Stimulated activated effector memory CD8-positive, alpha-beta T cell treated with anti-CD3 and anti-CD28 coated beads, Interleukin-12 subunit alpha, Interleukin-12 subunit beta, amount 100 ng/mL, for 72 hours (primary cell): ENCODE data around the gene MFSD12.
"Not testable (repeated sequence)": the region's sequence is repeated elsewhere in the genome, so short reads cannot be mapped to it uniquely, and the experiment has no call there.

Experiments used
- ATAC-seq: fragments of 150-1000 bp; cut with Tn5 transposase; 2 replicates; pipeline ENCODE4 v1.10.0; 2021
- DNase-seq, 2 donors: peaks; one replicate each; pipeline ENCODE4 v3.0.0; 2021 to 2022; ENCODE audit warnings: low spot score in 2 of 2
- H3K27ac Mint-ChIP-seq: one replicate; pipeline ENCODE4 v1.8.0; 2022; ENCODE audit warnings: mild to moderate bottlenecking, mixed read lengths
- H3K36me3 Mint-ChIP-seq: one replicate; pipeline ENCODE4 v1.8.0; 2022; ENCODE audit warnings: mild to moderate bottlenecking, mixed read lengths
- H3K4me1 Mint-ChIP-seq: one replicate; pipeline ENCODE4 v1.8.0; 2022; ENCODE audit warnings: mixed read lengths
- H3K4me3 Mint-ChIP-seq: one replicate; pipeline ENCODE4 v1.8.0; 2022; ENCODE audit warnings: mild to moderate bottlenecking, mixed read lengths
- H3K9me3 Mint-ChIP-seq: one replicate; pipeline ENCODE4 v1.8.0; 2022; ENCODE audit warnings: mixed read lengths

MFSD12 gene

DNA sequence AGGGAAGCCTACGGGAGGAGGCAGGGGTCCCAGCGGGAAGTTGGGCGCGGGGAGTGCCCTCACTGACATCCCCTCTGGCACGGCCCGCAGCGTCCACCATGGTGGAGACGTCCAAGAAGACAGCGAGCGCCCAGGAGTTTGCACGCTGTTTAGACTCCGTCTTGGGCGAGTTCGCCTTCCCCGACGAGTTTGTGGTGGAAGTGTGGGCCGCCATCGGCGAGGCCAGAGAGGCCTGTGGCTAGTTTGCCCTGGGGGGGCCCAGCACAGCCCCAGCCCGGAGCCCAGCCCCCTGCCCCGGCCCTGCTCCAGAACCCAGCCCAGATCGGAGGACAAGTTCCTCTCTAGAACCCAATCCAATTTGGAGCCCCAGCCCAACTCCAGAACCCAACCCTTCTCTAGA is 32.6 kb upstream of the MFSD12 start:
- Mint-ChIP-seq H3K9me3 (no peaks in the 10 kb centered on the region), H3K36me3 (no peaks in the 10 kb centered on the region), H3K4me1 (no peaks in the 10 kb centered on the region), H3K27ac (no peak overlapping the region), H3K4me3 (no peak overlapping the region)
- no peak for ATAC-seq
- DNase-seq: no peak

DNA sequence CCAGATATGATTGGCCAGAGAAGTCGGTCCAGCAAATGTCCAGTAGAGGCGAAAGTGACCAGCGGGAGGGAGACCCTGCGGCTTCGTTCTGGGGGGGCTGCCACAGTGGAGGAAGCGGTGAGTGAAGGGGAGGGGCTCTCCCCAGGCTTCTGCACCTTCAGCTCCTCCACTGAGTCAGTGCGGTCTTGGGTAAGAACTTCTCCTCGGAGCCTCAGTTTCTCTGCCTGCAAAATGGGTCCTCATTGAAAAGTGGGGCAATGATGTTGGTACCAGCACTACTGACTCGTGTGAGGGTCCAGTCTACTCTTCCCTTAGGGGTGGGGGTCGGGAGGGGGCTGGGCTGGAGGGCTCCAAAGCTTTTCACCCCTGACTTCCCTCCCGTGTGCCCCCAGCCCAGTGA is 32.1 kb upstream of the MFSD12 start:
- no peak for DNase-seq
- no peaks in the 10 kb centered on the region for H3K36me3 Mint-ChIP-seq
- H3K27ac Mint-ChIP-seq: peak overlapping the region; percentile 48
- no peaks in the 10 kb centered on the region for H3K9me3 Mint-ChIP-seq
- H3K4me1 Mint-ChIP-seq: no peaks in the 10 kb centered on the region
- no peak for ATAC-seq
- no peak overlapping the region for H3K4me3 Mint-ChIP-seq

DNA sequence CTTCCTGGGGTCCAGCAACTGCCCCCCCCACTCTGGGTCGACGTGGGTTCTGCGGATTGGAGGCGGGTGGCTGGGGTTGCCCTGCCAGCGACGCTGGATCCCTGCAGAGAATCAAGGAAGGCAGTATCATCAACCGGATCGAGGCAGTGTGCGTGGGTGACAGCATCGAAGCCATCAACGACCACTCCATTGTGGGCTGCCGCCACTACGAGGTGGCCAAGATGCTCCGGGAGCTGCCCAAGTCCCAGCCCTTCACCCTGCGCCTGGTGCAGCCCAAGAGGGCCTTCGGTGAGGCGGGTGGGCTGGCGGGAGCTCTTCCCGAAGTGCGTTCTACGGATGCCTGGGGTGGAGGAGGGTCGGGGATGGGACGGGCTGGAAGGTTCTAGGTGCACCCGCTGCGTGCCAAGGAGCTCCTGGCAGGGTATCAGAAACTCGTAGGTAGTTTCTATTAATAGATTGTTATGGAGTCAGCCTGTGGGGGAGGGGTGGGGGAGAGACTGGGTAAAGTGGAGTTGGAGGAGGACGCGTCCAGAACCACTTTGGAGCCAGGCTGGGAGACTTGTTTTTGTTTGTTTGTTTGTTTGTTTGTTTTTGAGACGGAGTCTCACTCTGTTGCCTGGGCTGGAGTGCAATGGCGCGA is 29.4 kb upstream of the MFSD12 start:
- Mint-ChIP-seq H3K27ac (no peak overlapping the region), H3K9me3 (no peaks in the 10 kb centered on the region), H3K36me3 (no peaks in the 10 kb centered on the region), H3K4me1 (no peaks in the 10 kb centered on the region), H3K4me3 (peak overlapping the region; percentile 35)
- ATAC-seq (no peak), DNase-seq (no peak)

DNA sequence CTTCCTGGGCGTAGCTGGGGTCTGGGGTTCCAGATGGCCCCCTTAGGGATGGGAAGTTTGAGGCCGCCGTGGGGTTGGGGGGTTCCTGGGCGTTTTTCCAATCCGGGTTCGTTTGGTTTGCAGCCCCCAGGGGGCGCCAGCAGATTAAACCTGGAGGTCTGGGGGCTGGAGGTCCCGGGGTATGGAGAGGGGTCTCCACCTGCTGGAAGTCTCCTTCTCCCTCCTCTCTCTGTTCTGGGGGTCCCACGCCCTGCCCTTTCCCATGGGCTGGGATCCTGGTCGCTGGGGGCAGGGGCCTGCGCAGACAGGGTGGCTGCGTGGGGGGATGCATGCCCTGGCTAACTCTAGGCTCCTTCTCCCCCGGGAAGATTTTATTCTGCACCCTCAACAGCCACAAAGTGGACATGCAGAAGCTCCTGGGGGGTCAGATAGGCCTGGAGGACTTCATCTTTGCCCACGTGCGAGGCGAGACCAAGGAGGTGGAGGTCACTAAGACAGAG is 28.8 kb upstream of the MFSD12 start:
- ATAC-seq: no peak
- DNase-seq: no peak
- Mint-ChIP-seq H3K27ac (no peak overlapping the region), H3K4me1 (no peaks in the 10 kb centered on the region), H3K36me3 (no peaks in the 10 kb centered on the region), H3K9me3 (no peaks in the 10 kb centered on the region), H3K4me3 (peak overlapping the region; percentile 35)

DNA sequence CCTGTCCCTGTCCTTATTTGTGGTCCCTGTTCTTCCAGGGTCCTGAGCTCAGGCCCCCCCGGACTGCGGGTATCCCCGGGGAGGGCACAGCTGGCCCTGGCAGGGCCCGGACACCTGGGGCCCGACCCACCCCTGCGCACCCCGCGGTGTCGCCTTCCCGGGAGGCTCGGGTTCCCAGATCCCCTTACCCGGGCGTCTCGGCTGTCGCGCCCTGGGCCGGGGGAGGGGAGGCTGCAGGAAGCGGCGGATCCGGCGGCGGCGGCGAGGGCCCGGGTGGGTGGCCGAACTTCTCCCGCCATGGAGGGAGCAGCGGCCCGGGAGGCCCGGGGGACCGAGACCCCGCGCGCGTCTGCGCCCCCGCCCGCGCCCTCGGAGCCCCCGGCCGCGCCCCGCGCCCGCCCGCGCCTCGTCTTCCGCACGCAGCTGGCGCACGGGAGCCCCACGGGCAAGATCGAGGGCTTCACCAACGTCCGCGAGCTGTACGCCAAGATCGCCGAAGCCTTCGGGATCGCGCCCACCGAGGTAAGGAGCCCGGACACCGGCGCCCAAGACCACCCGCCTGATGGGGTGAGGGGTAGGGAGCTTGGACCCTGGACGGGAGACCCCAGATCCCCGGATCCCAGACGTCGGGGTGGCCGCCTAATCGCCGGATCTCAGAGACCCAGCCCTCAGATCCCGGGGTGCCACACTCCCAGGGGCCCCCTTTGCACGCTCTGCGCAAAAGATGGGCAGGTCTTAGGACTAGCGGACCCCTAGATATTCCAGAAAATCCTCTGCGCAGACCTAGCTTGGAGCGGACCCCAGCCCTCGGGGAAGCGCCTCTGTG is 28.1 kb upstream of the MFSD12 start, which contains the start of gene GIPC3:
GIPC3 (plus strand) TSS at position 178 of the 826 bp plus-strand sequence; CDS start at position 298, 120 bp downstream.
- DNase-seq: no peak
- Mint-ChIP-seq H3K4me1 (no peaks in the 10 kb centered on the region), H3K27ac (no peak within 1 kb of the TSS), H3K4me3 (peak within 1 kb of the TSS; percentile 35), H3K9me3 (no peaks in the 10 kb centered on the region), H3K36me3 (no peaks in the 10 kb centered on the region)
- ATAC-seq: no peak

DNA sequence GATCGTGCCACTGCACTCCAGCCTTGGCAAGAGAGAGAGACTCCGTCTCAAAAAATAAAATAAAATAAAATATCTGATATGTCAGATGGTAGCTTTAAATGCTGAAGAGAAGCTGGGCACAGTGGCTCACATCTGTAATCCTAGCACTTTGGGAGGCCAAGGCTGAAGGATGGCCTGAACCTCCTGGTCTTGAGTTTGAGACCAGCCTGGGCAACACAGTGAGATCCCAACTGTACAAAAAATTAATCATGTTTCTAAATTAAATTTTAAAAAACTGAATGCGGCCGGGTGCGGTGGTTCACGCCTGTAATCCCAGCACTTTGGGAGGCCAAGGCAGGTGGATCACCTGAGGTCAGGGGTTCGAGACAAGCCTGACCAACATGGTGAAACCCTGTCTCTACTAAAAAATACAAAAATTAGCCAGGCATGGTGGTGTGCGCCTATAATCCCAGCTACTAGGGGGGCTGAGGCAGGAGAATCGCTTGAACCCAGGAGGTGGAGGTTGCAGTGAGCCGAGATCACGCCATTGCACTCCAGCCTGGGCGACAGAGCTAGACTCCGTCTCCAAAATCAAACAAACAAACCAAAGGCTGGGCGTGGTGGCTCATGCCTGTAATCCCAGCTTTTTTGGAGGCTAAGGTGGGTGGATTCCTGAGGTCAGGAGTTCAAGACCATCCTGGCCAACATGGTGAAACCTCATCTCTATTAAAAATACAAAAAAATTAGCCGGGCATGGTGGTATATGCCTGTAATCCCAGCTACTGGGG is 26.8 kb upstream of the MFSD12 start:
- not testable (repeated sequence) for ATAC-seq, H3K36me3 Mint-ChIP-seq, H3K4me1 Mint-ChIP-seq, DNase-seq, H3K27ac Mint-ChIP-seq, H3K4me3 Mint-ChIP-seq, H3K9me3 Mint-ChIP-seq

DNA sequence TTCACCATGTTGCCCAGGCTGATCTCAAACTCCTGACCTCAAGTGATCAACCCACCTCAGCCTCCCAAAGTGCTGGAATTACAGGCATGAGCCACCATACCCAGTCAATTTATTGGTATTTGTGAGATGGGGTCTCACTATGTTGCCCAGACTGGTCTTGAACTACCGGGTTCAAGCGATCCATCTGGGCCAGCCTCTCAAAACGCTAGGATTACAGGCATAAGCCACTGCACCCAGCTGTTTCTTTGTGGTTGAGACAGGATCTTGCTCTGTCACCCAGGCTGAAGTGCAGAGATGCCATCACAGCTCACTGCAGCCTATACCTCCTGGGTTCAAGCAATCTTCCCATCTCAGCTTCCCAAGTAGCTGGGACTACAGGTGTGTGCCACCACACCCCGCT is 24.4 kb upstream of the MFSD12 start:
- not testable (repeated sequence) for H3K4me3 Mint-ChIP-seq, H3K9me3 Mint-ChIP-seq, DNase-seq, H3K4me1 Mint-ChIP-seq, H3K27ac Mint-ChIP-seq, ATAC-seq, H3K36me3 Mint-ChIP-seq

DNA sequence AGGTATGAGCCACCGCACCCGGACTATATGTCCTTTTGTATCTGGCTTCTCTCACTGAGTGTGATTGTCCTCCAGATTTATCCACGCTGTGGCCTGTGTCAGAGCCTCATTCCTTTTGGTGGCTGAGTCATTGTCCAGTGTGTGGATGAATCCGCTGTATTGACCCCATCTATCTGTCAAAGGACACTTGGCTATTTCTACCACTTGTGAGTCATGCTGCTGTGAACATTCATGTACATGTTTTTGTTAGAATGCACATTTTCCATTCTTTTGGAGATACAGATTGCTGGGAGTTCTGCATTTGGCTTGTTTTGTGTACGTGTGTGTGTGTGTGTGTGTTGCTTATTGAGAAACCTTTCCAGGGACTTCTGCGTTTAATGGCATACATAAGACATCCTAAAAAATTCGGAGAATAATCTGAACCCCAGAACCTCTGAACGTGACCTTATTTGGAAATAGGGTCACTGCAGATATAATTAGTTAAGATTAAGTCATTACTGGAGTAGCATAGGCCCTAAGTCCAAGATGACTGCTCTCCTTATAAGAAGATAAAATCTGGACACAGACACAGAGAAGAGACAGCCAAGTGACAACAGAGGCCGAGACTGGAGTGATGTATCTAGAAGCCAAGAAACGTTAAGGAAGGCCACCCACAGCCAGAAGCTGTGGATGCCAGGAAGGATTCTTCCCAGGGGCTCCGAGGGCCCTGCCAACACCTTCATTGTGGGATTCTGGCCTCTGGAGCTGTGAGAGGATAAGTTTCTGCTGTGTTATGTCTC is 23.0 kb upstream of the MFSD12 start:
- DNase-seq: no peak
- Mint-ChIP-seq H3K36me3 (peaks cover 4% of the 10 kb centered on the region), H3K27ac (no peak overlapping the region), H3K4me1 (peaks cover 3% of the 10 kb centered on the region), H3K9me3 (no peaks in the 10 kb centered on the region), H3K4me3 (no peak overlapping the region)
- no peak for ATAC-seq

DNA sequence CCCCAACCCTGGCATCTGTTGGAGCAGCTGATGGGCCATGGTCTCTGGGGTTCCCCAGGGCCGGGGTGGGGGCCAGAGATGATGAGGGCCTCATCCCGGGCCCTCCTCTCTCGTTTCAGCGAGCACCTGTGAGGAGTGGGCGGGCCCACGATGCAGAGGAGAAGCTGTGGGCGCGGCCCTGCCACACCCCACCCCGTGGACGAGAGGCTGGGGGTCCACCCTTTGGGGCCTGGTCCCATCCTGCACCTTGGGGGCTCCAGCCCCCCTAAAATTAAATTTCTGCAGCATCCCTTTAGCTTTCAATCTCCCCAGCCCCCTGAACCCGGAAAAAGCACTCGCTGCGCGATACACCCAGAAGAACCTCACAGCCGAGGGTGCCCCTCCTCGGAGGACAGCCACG is 21.0 kb upstream of the MFSD12 start:
- Mint-ChIP-seq H3K27ac (no peak overlapping the region), H3K36me3 (peaks cover 19% of the 10 kb centered on the region), H3K9me3 (no peaks in the 10 kb centered on the region), H3K4me3 (no peak overlapping the region), H3K4me1 (peaks cover 14% of the 10 kb centered on the region)
- DNase-seq (no peak), ATAC-seq (no peak)

DNA sequence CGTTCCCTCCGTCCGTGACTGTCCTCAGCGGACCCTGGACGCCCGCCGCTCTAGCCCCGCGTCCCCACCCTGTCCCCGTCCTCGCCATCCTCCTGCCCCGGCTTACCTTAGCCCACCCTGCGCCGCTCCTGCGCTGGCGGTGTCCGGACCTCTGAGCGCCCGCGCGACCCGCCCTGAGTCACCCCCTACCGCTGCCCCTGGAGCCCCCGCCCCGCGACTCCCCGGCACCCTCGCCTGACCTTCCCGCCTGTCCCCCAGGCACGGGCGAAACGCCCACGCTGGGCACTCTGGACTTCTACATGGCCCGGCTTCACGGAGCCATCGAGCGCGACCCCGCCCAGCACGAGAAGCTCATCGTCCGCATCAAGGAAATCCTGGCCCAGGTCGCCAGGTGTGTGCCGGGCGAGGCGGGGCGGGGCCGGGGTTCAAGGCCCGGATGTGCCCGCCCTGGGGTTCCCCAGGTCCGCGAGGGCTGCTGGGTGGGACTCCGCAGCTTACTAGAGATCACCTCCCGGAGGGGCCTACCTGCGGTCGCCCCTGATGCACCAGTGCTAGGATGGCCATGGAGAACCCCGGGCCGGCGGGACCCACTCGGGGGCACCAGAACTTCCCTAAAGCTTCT is 20.4 kb upstream of the MFSD12 start:
- no peak for DNase-seq
- peaks cover 19% of the 10 kb centered on the region for H3K36me3 Mint-ChIP-seq
- no peak for ATAC-seq
- H3K9me3 Mint-ChIP-seq: no peaks in the 10 kb centered on the region
- peaks cover 14% of the 10 kb centered on the region for H3K4me1 Mint-ChIP-seq
- no peak overlapping the region for H3K4me3 Mint-ChIP-seq
- H3K27ac Mint-ChIP-seq: no peak overlapping the region

DNA sequence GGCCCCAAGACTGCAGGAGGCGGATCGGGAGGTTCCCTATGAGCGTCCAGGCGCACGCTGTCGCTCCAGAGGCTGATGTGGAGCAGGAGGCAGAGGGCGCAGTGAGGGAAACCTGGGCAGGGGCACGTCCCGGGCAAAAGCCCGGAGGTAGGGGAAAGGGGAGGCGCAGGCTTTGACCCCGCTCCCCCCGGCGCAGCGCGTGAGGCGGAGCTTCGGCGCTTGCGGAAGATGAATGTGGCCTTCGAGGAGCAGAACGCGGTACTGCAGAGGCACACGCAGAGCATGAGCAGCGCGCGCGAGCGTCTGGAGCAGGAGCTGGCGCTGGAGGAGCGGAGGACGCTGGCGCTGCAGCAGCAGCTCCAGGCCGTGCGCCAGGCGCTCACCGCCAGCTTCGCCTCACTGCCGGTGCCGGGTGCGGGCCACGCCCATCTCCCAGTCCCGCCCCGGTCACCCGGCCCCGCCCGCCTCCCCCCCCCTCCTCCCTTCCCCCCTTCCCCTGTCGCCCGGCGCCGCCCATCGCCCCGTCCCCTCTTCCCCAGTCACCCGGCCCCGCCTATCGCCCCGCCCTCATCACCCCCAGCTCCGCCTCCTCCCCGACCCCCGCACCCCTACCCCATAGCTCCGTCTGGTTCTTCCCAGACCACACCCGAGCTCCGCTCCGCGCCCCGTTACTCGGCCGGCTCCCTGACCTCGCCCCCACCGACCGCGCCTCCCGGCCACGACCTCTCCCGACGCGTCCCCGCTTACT is 19.5 kb upstream of the MFSD12 start:
- Mint-ChIP-seq H3K4me3 (no peak overlapping the region), H3K9me3 (no peaks in the 10 kb centered on the region), H3K36me3 (peaks cover 19% of the 10 kb centered on the region), H3K27ac (no peak overlapping the region), H3K4me1 (peaks cover 19% of the 10 kb centered on the region)
- no peak for ATAC-seq
- no peak for DNase-seq

DNA sequence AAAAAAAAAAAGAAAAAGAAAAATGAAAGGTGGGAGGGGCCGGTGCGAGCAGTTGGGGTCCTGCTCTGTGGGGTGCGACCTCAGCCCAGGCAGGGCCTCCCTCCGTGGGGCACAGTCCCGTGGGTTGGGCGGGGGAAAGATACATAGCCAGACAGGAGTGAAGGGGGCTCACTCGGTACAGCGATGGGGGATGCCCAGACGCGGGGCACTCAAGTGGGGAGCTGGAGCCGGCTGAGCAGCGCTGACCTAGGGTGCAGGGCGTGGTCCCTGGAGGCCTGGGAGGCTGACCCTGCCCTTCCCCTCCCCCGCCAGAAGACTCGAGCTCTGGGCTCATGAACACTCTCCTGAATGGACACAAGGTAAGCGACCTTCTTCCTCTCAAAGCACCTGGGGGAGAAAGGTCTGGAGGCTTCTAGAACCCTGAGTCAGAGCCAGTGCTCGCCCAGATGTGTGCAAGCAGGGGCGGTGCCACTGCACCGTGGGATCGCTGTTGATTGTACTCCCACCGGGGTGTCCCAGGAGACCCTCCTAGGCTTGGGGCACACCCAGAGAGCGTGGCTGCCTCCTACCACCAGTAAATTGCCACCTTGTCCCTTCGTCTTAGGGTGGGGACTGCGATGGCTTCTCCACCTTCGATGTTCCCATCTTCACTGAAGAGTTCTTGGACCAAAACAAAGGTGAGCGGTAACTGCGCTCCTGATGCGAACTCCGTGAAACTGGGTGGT is 18.7 kb upstream of the MFSD12 start:
- Mint-ChIP-seq H3K27ac (no peak overlapping the region), H3K4me3 (no peak overlapping the region), H3K9me3 (no peaks in the 10 kb centered on the region), H3K36me3 (peaks cover 19% of the 10 kb centered on the region), H3K4me1 (peaks cover 25% of the 10 kb centered on the region)
- DNase-seq (no peak), ATAC-seq (no peak)

DNA sequence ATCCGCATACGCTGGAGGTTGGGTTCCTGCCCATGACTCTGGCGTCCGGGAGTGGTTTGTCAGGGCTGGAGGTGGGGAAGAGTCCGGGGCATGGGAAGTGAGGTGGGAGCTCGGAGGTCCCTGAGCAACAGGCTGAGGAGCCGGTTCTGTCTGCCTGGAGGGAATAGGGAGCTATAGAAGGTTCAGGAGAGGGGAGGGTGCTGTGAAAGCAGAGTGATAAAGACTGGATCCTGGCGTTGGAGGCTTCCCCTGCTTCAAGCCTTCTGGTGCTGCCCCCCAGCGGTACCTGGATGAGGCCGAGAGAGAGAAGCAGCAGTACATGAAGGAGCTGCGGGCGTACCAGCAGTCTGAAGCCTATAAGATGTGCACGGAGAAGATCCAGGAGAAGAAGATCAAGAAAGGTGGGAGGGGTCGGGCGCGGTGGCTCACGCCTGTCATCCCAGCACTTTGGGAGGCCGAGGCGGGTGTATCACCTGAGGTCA is 17.9 kb upstream of the MFSD12 start:
- H3K4me3 Mint-ChIP-seq: peak overlapping the region; percentile 71
- H3K36me3 Mint-ChIP-seq: peaks cover 19% of the 10 kb centered on the region

More for the DNA sequence above, 17.9 kb upstream of the MFSD12 start:
- Mint-ChIP-seq H3K4me1 (peaks cover 25% of the 10 kb centered on the region), H3K9me3 (no peaks in the 10 kb centered on the region), H3K27ac (no peak overlapping the region)
- DNase-seq: no peak
- ATAC-seq: no peak
